ENCODE results near the gene MPZL2.

GRCh38 chr11:118264569-118265465 lies 720 bp upstream of the MPZL2 start:
- TF ChIP-seq SUZ12 (IDR thresholded peaks at IDR 0.05; ENCODE audit: extremely low read depth, insufficient read depth, insufficient read length), result no peak
- no peak for TF ChIP-seq ZNF274 (IDR thresholded peaks at IDR 0.05; ENCODE audit: low read depth, low read length)
- TF ChIP-seq YY1 (IDR thresholded peaks at IDR 0.05; ENCODE audit: insufficient read depth, insufficient read length), result no peak
